ENCODE results near the gene FUT3.
"Not testable (repeated sequence)": the region's sequence is repeated elsewhere in the genome, so short reads cannot be mapped to it uniquely, and the experiment has no call there.

FUT3 gene

GRCh38 chr19:5864725-5865486 lies 13.7 kb upstream of the FUT3 start:
- H3K36me3 ChIP-seq (ENCODE audit: control insufficient read depth, insufficient read depth, low read length): no peaks in the 10 kb centered on the region
- WGBS, 2 experiments (ENCODE audit: insufficient coverage in 2 of 2): 93% methylated on average over 10 to 13 of the region's 14 CpGs
- no peak overlapping the region for H3K4me3 ChIP-seq (ENCODE audit: extremely low read depth, insufficient read depth, low read length, poor library complexity, severe bottlenecking)
- no peaks in the 10 kb centered on the region for H3K9me3 ChIP-seq (ENCODE audit: control insufficient read depth, low read length)
- no peaks in the 10 kb centered on the region for H3K4me1 ChIP-seq (ENCODE audit: control insufficient read depth, insufficient read depth, low read length, poor library complexity, severe bottlenecking)
- H3K27ac ChIP-seq (ENCODE audit: low read depth, low read length, severe bottlenecking): no peak overlapping the region

GRCh38 chr19:5864013-5864720 lies 12.9 kb upstream of the FUT3 start:
- Histone ChIP-seq H3K27ac (ENCODE audit: low read depth, low read length, severe bottlenecking) (no peak overlapping the region), H3K36me3 (ENCODE audit: control insufficient read depth, insufficient read depth, low read length) (no peaks in the 10 kb centered on the region), H3K4me1 (ENCODE audit: control insufficient read depth, insufficient read depth, low read length, poor library complexity, severe bottlenecking) (no peaks in the 10 kb centered on the region), H3K4me3 (ENCODE audit: extremely low read depth, insufficient read depth, low read length, poor library complexity, severe bottlenecking) (no peak overlapping the region), H3K9me3 (ENCODE audit: control insufficient read depth, low read length) (no peaks in the 10 kb centered on the region)
- 78 to 89% methylated on average over 6 of the region's 9 CpGs for WGBS, 2 experiments (ENCODE audit: insufficient coverage in 2 of 2)

GRCh38 chr19:5863030-5863665 lies 11.9 kb upstream of the FUT3 start:
- 92 to 95% methylated on average over 3 to 6 of the region's 11 CpGs for WGBS, 2 experiments (ENCODE audit: insufficient coverage in 2 of 2)
- no peaks in the 10 kb centered on the region for H3K4me1 ChIP-seq (ENCODE audit: control insufficient read depth, insufficient read depth, low read length, poor library complexity, severe bottlenecking)
- H3K27ac ChIP-seq (ENCODE audit: low read depth, low read length, severe bottlenecking): no peak overlapping the region
- no peaks in the 10 kb centered on the region for H3K9me3 ChIP-seq (ENCODE audit: control insufficient read depth, low read length)
- no peak overlapping the region for H3K4me3 ChIP-seq (ENCODE audit: extremely low read depth, insufficient read depth, low read length, poor library complexity, severe bottlenecking)
- no peaks in the 10 kb centered on the region for H3K36me3 ChIP-seq (ENCODE audit: control insufficient read depth, insufficient read depth, low read length)

GRCh38 chr19:5857203-5858081 lies 6.2 kb upstream of the FUT3 start:
- 92 to 94% methylated on average over 13 to 17 of the region's 18 CpGs for WGBS, 2 experiments (ENCODE audit: insufficient coverage in 2 of 2)
- no peaks in the 10 kb centered on the region for H3K4me1 ChIP-seq (ENCODE audit: control insufficient read depth, insufficient read depth, low read length, poor library complexity, severe bottlenecking)
- H3K9me3 ChIP-seq (ENCODE audit: control insufficient read depth, low read length): no peaks in the 10 kb centered on the region
- H3K4me3 ChIP-seq (ENCODE audit: extremely low read depth, insufficient read depth, low read length, poor library complexity, severe bottlenecking): no peak overlapping the region
- H3K36me3 ChIP-seq (ENCODE audit: control insufficient read depth, insufficient read depth, low read length): no peaks in the 10 kb centered on the region
- H3K27ac ChIP-seq (ENCODE audit: low read depth, low read length, severe bottlenecking): no peak overlapping the region

GRCh38 chr19:5855151-5855550 lies 3.9 kb upstream of the FUT3 start:
- not testable (repeated sequence) for H3K36me3 ChIP-seq (ENCODE audit: control insufficient read depth, insufficient read depth, low read length); H3K9me3 ChIP-seq (ENCODE audit: control insufficient read depth, low read length); H3K4me3 ChIP-seq (ENCODE audit: extremely low read depth, insufficient read depth, low read length, poor library complexity, severe bottlenecking); H3K4me1 ChIP-seq (ENCODE audit: control insufficient read depth, insufficient read depth, low read length, poor library complexity, severe bottlenecking); H3K27ac ChIP-seq (ENCODE audit: low read depth, low read length, severe bottlenecking)
- 94 to 96% methylated on average over 8 to 9 of the region's 9 CpGs for WGBS, 2 experiments (ENCODE audit: insufficient coverage in 2 of 2)

- not testable (repeated sequence) for H3K27ac ChIP-seq (ENCODE audit: low read depth, low read length, severe bottlenecking)
- 90 to 96% methylated on average over 9 to 10 of the region's 10 CpGs for WGBS, 2 experiments (ENCODE audit: insufficient coverage in 2 of 2)
Observed at GRCh38 chr19:5854121-5854520, 2.9 kb upstream of the FUT3 start.

GRCh38 chr19:5850743-5851293 lies 431 bp downstream of the FUT3 start:
- Histone ChIP-seq H3K27ac (ENCODE audit: low read depth, low read length, severe bottlenecking) (no peak overlapping the region), H3K36me3 (ENCODE audit: control insufficient read depth, insufficient read depth, low read length) (no peaks in the 10 kb centered on the region), H3K4me1 (ENCODE audit: control insufficient read depth, insufficient read depth, low read length, poor library complexity, severe bottlenecking) (no peaks in the 10 kb centered on the region), H3K9me3 (ENCODE audit: control insufficient read depth, low read length) (no peaks in the 10 kb centered on the region), H3K4me3 (ENCODE audit: extremely low read depth, insufficient read depth, low read length, poor library complexity, severe bottlenecking) (no peak overlapping the region)
- WGBS, 2 experiments (ENCODE audit: insufficient coverage in 2 of 2): 78 to 87% methylated on average over 3 to 4 of the region's 5 CpGs

More at GRCh38 chr19:5854121-5854520, 2.9 kb upstream of the FUT3 start:
- not testable (repeated sequence) for H3K36me3 ChIP-seq (ENCODE audit: control insufficient read depth, insufficient read depth, low read length); H3K4me3 ChIP-seq (ENCODE audit: extremely low read depth, insufficient read depth, low read length, poor library complexity, severe bottlenecking); H3K9me3 ChIP-seq (ENCODE audit: control insufficient read depth, low read length); H3K4me1 ChIP-seq (ENCODE audit: control insufficient read depth, insufficient read depth, low read length, poor library complexity, severe bottlenecking)

GRCh38 chr19:5850189-5850588 lies 1.1 kb downstream of the FUT3 start:
- H3K4me1 ChIP-seq (ENCODE audit: control insufficient read depth, insufficient read depth, low read length, poor library complexity, severe bottlenecking): no peaks in the 10 kb centered on the region
- no peak overlapping the region for H3K27ac ChIP-seq (ENCODE audit: low read depth, low read length, severe bottlenecking)
- no peaks in the 10 kb centered on the region for H3K9me3 ChIP-seq (ENCODE audit: control insufficient read depth, low read length)
- 80 to 96% methylated on average over 4 to 6 of the region's 6 CpGs for WGBS, 2 experiments (ENCODE audit: insufficient coverage in 2 of 2)
- H3K36me3 ChIP-seq (ENCODE audit: control insufficient read depth, insufficient read depth, low read length): no peaks in the 10 kb centered on the region
- no peak overlapping the region for H3K4me3 ChIP-seq (ENCODE audit: extremely low read depth, insufficient read depth, low read length, poor library complexity, severe bottlenecking)

- H3K4me1 ChIP-seq (ENCODE audit: control insufficient read depth, insufficient read depth, low read length, poor library complexity, severe bottlenecking); H3K4me3 ChIP-seq (ENCODE audit: extremely low read depth, insufficient read depth, low read length, poor library complexity, severe bottlenecking); H3K9me3 ChIP-seq (ENCODE audit: control insufficient read depth, low read length); H3K36me3 ChIP-seq (ENCODE audit: control insufficient read depth, insufficient read depth, low read length); H3K27ac ChIP-seq (ENCODE audit: low read depth, low read length, severe bottlenecking): not testable (repeated sequence)
- 87 to 95% methylated on average over 4 to 5 of the region's 5 CpGs for WGBS, 2 experiments (ENCODE audit: insufficient coverage in 2 of 2)
Observed at GRCh38 chr19:5848621-5849020, 2.6 kb downstream of the FUT3 start.

- not testable (repeated sequence) for H3K27ac ChIP-seq (ENCODE audit: low read depth, low read length, severe bottlenecking); H3K4me1 ChIP-seq (ENCODE audit: control insufficient read depth, insufficient read depth, low read length, poor library complexity, severe bottlenecking); H3K4me3 ChIP-seq (ENCODE audit: extremely low read depth, insufficient read depth, low read length, poor library complexity, severe bottlenecking); H3K36me3 ChIP-seq (ENCODE audit: control insufficient read depth, insufficient read depth, low read length); H3K9me3 ChIP-seq (ENCODE audit: control insufficient read depth, low read length)
- WGBS, 2 experiments (ENCODE audit: insufficient coverage in 2 of 2): 86% methylated on average over 10 of the region's 10 CpGs
Observed at GRCh38 chr19:5847846-5848245, 3.4 kb downstream of the FUT3 start.

Measured in mesodermal cell (in vitro differentiated cells).